ENCODE measurements around the gene ARHGAP33. TPM values are rescaled to one million over a fixed set of nuclear protein-coding genes. Genes with fewer than 3 reads are reported as not detected.

The ARHGAP33 gene
- total RNA-seq, 1 donor from 2014 or later: 13.3 TPM

- TF ChIP-seq CTCF (conservative IDR thresholded peaks at IDR 0.05; ENCODE audit: low read depth, low read length): no peak
Measured at GRCh38 chr19:35754370-35755130, 20.8 kb upstream of the ARHGAP33 start.

GRCh38 chr19:35755131-35755549 lies 20.2 kb upstream of the ARHGAP33 start:
- TF ChIP-seq CTCF (conservative IDR thresholded peaks at IDR 0.05; ENCODE audit: low read depth, low read length): no peak
- DNase-seq (ENCODE audit: low read depth): no peak
- H3K4me3 ChIP-seq (ENCODE audit: low read depth, low read length): no peak overlapping the region

More at GRCh38 chr19:35754370-35755130, 20.8 kb upstream of the ARHGAP33 start:
- DNase-seq (ENCODE audit: low read depth): no peak
- no peak overlapping the region for H3K4me3 ChIP-seq (ENCODE audit: low read depth, low read length)

GRCh38 chr19:35755550-35756376 lies 19.6 kb upstream of the ARHGAP33 start:
- no peak for DNase-seq (ENCODE audit: low read depth)
- no peak for TF ChIP-seq CTCF (conservative IDR thresholded peaks at IDR 0.05; ENCODE audit: low read depth, low read length)

GRCh38 chr19:35756377-35757230 lies 18.8 kb upstream of the ARHGAP33 start, which contains the start of gene HSPB6:
TSS of gene HSPB6 (minus strand) at chr19:35757029. CDS start at chr19:35757008, 21 bp downstream.
- TF ChIP-seq CTCF (conservative IDR thresholded peaks at IDR 0.05; ENCODE audit: low read depth, low read length): no peak
- no peak for DNase-seq (ENCODE audit: low read depth)

More at GRCh38 chr19:35755550-35756376, 19.6 kb upstream of the ARHGAP33 start:
- H3K4me3 ChIP-seq (ENCODE audit: low read depth, low read length): no peak overlapping the region

GRCh38 chr19:35757231-35757748 lies 18.1 kb upstream of the ARHGAP33 start:
- no peak for TF ChIP-seq CTCF (conservative IDR thresholded peaks at IDR 0.05; ENCODE audit: low read depth, low read length)

More at GRCh38 chr19:35756377-35757230, 18.8 kb upstream of the ARHGAP33 start, which contains the start of gene HSPB6:
- peak within 1 kb of the TSS; percentile 81 for H3K4me3 ChIP-seq (ENCODE audit: low read depth, low read length)

More at GRCh38 chr19:35757231-35757748, 18.1 kb upstream of the ARHGAP33 start:
- H3K4me3 ChIP-seq (ENCODE audit: low read depth, low read length): peak overlapping the region; percentile 81
- no peak for DNase-seq (ENCODE audit: low read depth)
